SKM-1 (cell line): Measurements from ENCODE around the gene EEF1AKMT3.

Experiments
- DNase-seq: peaks from one replicate; lab custom pipeline; 2025; ENCODE audit not compliant: unreplicated experiment; lab: John Stamatoyannopoulos, UW

Gene EEF1AKMT3

GRCh38 chr12:57772429-57773322 is at the start of gene EEF1AKMT3:
Gene EEF1AKMT3 (plus strand): TSS chr12:57772614. CDS start chr12:57772725, 111 bp downstream.
- no peak for DNase-seq

- DNase-seq = no peak
These were observed 49.4 kb upstream of the EEF1AKMT3 start for GRCh38 chr12:57722716-57723629.

GRCh38 chr12:57723630-57723962 is 48.8 kb upstream of the EEF1AKMT3 start:
- DNase-seq = no peak

- DNase-seq = no peak
These were observed 48.1 kb upstream of the EEF1AKMT3 start for GRCh38 chr12:57724003-57724935.

GRCh38 chr12:57724936-57725740 is 47.3 kb upstream of the EEF1AKMT3 start:
- DNase-seq = no peak

GRCh38 chr12:57725851-57726150 is 46.6 kb upstream of the EEF1AKMT3 start:
- no peak for DNase-seq

GRCh38 chr12:57726151-57726883 is 46.1 kb upstream of the EEF1AKMT3 start:
- DNase-seq = no peak

- DNase-seq = no peak
These were observed 45.3 kb upstream of the EEF1AKMT3 start for GRCh38 chr12:57726884-57727757.

- no peak for DNase-seq
These were observed 44.5 kb upstream of the EEF1AKMT3 start for GRCh38 chr12:57727758-57728395.

- no peak for DNase-seq
These were observed 43.0 kb upstream of the EEF1AKMT3 start for GRCh38 chr12:57729321-57729844.

- no peak for DNase-seq
These were observed 41.9 kb upstream of the EEF1AKMT3 start for GRCh38 chr12:57730336-57731067.

- no peak for DNase-seq
These were observed 40.9 kb upstream of the EEF1AKMT3 start for GRCh38 chr12:57731411-57732080.

- DNase-seq = no peak
These were observed 40.1 kb upstream of the EEF1AKMT3 start for GRCh38 chr12:57732270-57732669.

GRCh38 chr12:57732726-57733593 is 39.5 kb upstream of the EEF1AKMT3 start:
- no peak for DNase-seq

GRCh38 chr12:57733928-57734327 is 38.5 kb upstream of the EEF1AKMT3 start:
- no peak for DNase-seq

GRCh38 chr12:57734591-57734990 is 37.8 kb upstream of the EEF1AKMT3 start:
- DNase-seq = no peak
